ENCODE data around the gene CPEB2. TPM values are rescaled to one million over a fixed set of nuclear protein-coding genes. Genes with fewer than 3 reads are reported as not detected.

CPEB2 gene
- total RNA-seq, 1 experiment from 2014 or later = not detected

DNA sequence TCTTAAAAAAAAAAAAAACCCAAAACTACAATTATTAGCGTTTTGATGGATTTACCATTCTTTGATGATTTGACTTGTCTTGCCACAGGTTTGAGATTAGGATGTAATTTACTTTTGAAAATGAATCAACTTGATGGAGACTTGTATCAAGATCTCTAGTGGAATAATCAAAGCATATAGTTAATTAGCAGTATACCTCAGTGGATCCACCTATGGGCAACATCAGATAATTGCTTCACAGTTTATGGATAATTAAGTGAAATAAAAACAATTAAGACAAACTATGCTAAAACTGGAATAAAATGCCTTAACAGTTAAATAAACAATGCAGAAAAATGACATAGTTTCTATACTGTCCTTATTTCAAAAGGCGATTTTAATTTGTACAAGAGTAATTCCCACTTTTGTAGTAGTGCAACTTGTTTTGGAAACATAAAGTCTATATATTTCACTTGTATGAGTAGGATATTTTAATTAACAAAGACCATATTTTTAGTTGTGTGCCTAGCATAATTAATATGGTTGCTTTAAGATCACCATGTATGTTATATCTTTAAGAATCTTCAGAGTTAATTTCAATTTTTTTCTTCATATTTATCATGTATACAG is 4.2 kb downstream of the CPEB2 start:
- in situ Hi-C loops (cut with HindIII; ENCODE audit: low sequenced_read_pairs) = no loop called here
- DNase-seq (ENCODE audit: low spot score) = no peak

DNA sequence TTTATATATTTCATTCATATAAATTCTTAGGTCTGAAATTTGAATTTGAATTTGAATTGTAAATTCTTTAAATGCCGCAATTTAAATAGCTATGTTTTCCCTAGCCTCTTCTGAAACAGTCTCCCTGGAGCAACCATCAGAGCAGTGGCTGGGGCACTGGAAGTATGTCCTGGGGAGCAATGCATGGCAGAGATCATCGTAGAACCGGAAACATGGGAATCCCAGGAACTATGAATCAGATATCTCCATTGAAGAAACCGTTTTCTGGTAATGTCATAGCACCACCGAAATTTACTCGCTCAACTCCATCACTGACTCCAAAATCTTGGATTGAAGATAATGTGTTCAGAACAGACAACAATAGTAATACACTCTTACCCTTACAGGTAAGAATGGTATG is 4.9 kb downstream of the CPEB2 start:
- no peak for DNase-seq (ENCODE audit: low spot score)
- in situ Hi-C loops (cut with HindIII; ENCODE audit: low sequenced_read_pairs) = no loop called here

DNA sequence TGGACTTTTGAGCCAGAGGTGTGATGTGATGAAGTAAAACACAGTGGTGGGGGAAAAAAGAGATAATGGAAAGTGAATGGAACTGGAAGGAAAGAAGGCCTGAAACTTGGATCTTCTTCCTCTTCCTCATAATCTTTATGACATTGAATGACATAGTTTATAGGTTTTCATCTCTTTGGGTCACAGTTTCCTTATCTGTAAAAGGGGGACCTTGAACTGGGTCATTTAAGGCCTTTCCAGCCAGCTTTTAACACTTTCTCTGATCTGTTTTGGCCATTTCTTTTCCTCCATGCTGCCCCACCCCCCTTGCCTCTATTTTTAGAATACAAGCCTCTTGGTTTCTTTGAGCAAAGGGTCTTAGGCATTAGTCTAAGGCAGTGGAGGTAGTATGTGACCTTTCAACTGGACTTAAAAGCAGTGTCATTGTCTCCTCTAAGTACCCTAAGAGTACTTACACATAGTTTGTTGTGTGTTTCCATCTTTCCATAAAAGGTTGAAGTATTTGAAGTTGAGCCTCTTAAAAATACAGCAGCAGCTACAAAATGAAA is 7.8 kb downstream of the CPEB2 start:
- in situ Hi-C loops (cut with HindIII; ENCODE audit: low sequenced_read_pairs) = no loop called here

DNA sequence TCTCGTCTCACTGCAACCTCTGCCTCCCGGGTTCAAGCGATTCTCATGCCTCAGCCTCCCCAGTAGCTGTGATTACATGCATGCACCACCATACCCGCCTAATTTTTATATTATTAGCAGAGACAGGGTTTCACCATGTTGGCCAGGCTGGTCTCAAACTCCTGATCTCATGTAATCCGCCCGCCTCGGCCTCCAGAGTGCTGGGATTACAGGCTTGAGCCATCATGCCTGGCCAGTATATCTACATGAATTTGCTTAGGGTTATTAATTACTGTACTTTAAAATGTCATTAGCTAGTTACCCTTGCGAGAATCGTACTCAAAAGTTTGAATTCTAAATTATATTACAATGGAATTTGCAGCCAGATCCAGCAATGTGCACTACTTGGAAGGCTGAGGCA is 8.9 kb downstream of the CPEB2 start:
- no peak for DNase-seq (ENCODE audit: low spot score)
- in situ Hi-C loops (cut with HindIII; ENCODE audit: low sequenced_read_pairs) = no loop called here

More for the DNA sequence above, 7.8 kb downstream of the CPEB2 start:
- DNase-seq (ENCODE audit: low spot score) = no peak

DNA sequence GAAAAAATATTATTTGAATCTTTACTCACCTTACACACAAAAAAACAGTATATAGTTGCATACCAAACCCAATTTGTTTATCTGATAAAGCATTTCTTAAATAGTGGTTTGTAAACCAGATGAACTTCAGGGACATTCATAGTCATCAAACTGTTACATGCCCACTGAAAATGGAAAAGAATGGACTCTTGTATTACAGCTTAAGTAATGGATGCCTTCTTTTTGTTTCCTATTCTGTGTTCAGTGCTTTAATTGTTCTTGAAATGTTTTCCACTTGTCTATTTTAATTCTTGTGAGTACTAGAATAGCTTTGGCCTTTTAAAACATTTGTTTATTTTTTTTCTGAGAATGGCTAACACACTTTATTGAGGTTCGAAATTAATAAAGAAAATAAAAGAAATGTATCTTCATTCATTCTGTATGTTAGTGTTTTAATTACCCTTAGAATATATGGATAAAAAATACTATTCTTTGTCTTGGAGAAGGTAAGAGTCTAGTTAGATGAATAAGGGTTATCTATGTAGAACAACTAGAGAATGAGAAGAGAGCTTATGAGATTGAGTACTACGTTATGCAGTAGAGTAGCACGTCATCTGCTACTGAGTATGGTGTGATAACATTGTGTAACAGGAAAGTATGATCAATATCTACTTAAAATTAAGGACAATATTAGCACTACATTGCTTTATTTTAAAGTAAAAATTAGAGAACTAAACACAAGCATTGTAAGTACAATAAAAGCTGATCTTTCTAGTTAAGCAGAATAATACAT is 9.9 kb downstream of the CPEB2 start:
- no peak for DNase-seq (ENCODE audit: low spot score)
- in situ Hi-C loops (cut with HindIII; ENCODE audit: low sequenced_read_pairs) = no loop called here

DNA sequence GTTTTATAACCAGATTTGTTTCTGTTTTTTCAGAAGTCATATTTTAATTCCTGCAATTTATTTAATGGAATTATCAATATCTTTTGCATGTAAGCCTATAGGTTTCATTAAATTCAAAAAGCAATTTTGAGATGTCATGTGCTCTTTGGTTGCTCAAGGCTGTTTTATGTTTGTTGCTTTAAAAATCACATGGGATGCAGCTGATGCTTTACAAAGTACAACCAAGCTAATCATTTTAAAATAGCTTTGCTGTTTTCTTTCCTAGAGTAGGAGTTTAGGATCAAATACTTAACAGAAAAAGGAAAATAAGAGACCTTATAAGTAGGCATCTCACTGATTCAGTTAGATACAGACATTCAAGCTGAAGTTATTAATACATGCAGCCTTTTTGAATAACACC is 11.3 kb downstream of the CPEB2 start:
- in situ Hi-C loops (cut with HindIII; ENCODE audit: low sequenced_read_pairs) = no loop called here
- no peak for DNase-seq (ENCODE audit: low spot score)

DNA sequence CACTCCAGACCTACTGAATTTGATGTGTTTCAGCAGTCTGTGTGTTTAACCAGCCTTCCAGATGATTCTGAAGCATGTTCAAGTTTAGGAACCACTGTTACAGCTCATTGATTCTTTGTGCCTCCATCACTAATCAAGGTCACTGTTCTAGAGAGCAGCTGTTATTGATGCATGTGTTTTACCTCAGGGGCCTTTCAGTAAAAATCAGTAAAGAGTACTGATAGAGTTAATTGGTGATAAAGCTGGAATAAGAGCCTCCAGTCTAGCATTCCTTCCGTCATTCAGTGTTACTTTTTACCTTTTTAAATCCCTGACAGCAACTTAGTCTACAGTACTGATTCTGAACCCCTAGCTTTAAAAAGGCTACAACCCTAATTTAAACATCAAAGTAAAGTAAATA is 12.9 kb downstream of the CPEB2 start:
- no peak for DNase-seq (ENCODE audit: low spot score)
- in situ Hi-C loops (cut with HindIII; ENCODE audit: low sequenced_read_pairs) = no loop called here

DNA sequence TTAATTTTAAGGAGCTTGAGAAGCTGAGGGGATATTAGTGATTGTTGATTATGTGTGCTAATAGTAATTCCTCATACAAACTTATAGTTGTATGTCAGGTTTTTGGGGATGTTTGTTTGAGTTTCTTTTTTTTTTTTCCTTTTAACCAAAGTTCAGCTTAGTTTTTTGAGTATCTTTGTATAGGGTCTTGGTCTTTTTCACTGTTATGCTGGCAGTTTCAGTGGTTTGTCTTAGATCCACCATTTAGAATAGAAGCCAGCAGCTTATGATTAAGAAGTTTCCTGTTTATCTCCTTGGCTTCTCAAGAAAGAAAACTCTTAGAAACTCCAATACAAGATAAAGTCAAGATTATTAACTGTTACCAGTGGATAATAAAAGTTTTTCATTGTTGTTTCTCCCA is 16.1 kb downstream of the CPEB2 start:
- in situ Hi-C loops (cut with HindIII; ENCODE audit: low sequenced_read_pairs) = no loop called here
- no peak for DNase-seq (ENCODE audit: low spot score)

DNA sequence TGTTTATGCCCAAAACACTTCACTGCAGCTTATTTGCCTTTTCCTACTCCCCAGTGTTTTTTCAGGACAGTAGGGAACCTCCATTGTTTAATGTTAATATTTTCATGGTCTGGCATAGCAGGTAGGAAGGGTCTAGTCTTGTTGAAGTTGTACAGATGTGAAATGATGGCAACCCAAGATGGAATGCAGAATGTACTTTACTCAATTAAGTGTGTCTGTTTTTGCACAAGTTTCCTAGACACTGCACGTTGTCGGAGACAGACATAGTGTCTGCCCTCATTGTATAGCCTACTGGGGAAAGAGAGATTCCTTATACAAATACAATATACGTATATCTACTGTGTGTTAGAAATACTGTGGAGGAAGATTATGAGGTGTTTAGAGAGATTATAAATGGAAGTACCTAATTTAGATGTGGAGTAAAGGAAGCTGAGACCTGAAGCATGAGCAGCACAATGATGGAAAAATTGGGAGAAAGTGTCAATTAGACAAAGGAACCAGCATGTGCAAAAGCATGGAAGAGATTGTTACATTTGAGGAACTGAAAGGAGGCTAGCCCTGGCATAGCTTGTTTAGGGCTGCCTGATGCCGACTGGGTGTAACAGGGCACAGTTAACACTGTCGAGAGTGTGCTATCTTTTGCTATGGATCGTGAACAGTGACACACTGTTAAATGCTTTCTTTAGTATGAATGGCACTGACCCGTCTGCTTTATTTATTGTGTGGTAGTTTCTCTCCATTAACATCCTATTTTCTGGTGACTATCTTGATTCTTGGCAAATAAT is 18.4 kb downstream of the CPEB2 start:
- in situ Hi-C loops (cut with HindIII; ENCODE audit: low sequenced_read_pairs) = no loop called here

DNA sequence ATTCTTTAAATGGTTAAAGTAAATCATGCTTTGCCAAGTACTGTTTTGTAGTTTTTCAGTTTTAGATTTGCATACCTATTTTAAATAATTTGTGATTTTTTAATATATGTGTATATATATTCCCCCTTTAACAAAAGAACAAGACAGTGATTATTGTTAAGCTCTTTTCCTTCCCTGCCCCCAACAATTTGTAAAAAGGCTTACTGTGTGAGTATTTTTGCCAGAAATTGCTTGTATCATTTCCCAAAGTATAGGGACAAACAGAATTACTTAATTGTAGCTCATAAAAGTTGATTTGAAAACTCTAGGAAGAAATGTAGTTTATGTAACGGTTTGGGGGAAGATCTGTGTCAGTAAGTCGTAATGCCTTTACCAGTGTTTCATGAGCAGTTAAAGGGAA is 19.0 kb downstream of the CPEB2 start:
- DNase-seq (ENCODE audit: low spot score) = no peak
- in situ Hi-C loops (cut with HindIII; ENCODE audit: low sequenced_read_pairs) = no loop called here

More for the DNA sequence above, 18.4 kb downstream of the CPEB2 start:
- DNase-seq (ENCODE audit: low spot score) = peak; percentile 47

DNA sequence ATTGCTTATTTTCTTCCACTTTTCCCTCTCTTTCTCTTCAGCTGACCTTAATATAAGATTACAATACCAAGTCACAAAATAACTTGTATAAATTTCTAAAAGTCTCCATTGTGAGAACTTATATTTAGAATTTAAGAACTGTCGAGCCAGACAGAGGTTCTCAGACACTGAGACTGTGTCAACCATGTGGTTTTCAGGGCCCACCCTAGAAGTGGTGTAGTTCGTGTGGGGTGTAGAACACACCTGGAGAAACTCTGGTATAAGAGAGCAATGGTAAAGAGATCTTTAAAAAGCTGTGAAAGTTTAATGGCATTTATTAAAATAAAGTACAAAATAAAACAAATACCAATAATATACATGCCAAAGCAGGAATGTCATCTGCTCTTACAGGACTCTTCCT is 19.7 kb downstream of the CPEB2 start:
- in situ Hi-C loops (cut with HindIII; ENCODE audit: low sequenced_read_pairs) = no loop called here
- DNase-seq (ENCODE audit: low spot score) = no peak

DNA sequence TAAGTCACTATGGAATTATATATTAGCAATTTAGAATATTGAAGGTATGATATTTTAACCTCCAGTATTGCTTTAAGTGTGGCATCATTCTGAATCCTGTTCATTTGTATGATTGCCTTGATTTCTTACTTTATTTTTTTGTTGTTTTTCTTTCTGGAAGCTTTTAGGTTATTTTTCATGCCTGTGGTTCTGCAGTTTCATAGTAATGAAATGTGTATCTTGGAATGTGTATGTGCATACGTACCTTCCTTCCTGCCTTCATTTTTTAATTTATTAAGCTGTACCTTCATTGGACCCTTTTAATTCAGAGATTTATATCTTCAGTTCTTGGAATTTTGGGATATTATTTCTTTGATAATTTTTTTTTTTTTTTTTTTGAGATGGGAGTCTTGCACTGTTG is 22.1 kb downstream of the CPEB2 start:
- in situ Hi-C loops (cut with HindIII; ENCODE audit: low sequenced_read_pairs) = no loop called here
- no peak for DNase-seq (ENCODE audit: low spot score)

DNA sequence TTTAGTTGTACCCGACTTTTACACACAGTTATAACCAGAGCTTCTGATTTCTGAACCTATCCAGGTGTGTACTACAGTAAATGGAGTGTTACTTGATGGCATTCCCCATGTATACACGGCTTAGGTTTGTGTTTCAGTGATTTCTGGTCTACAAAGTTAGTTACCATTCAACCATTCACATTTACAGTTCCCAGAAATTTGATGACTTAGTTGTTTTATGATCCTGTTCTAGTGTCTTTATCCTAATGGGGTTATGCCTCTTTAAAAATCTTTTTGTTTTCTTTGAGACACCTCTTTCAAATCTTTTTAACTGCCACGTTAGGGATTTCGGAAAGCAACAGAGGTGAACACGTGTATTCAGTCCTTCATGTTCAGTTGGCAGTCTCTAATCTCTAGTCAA is 23.4 kb downstream of the CPEB2 start:
- DNase-seq (ENCODE audit: low spot score) = no peak
- in situ Hi-C loops (cut with HindIII; ENCODE audit: low sequenced_read_pairs) = no loop called here

DNA sequence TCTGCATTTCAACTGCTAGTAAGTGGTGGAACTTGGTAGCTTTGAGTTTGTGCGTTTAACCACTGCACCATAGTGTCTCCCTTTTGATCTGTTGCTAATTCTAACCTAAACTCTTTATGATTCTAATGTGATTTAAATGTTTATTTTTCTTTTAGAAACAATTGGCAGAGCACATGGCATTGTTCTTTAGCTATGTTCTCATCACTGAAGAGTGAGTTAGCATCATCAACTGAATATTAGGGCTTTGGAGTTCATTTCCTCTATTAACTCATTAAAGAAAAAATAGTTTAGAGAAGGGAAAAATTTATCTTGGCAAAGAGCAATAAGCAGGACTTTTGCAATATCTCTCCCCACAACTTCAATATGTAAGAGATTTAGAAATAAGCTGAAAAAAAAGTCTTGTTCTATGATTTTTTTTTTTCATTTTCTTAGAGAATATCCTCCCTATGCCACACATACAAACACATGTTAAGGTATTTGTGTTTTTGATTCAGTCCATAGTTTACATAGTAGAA is 25.7 kb downstream of the CPEB2 start:
- in situ Hi-C loops (cut with HindIII; ENCODE audit: low sequenced_read_pairs) = no loop called here
- no peak for DNase-seq (ENCODE audit: low spot score)

DNA sequence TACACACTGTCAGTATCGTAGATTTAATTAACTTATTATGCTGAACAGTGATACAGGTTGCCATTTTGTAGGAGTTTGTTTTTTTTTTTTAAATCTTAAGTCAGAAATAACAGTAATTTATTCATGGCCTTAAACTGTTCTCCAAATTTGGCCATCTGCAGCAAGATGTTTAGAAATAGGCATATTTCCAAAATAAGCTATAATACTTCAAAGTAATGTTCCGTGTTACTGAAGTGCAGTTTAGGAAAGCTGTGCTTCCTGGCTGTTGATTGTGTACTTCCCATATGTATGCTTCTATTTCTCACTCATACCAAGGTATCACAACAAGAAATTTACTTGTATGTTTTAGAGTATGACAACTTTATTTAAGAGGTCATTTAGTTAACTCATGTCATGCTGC is 28.9 kb downstream of the CPEB2 start:
- DNase-seq (ENCODE audit: low spot score) = no peak
- in situ Hi-C loops (cut with HindIII; ENCODE audit: low sequenced_read_pairs) = no loop called here

DNA sequence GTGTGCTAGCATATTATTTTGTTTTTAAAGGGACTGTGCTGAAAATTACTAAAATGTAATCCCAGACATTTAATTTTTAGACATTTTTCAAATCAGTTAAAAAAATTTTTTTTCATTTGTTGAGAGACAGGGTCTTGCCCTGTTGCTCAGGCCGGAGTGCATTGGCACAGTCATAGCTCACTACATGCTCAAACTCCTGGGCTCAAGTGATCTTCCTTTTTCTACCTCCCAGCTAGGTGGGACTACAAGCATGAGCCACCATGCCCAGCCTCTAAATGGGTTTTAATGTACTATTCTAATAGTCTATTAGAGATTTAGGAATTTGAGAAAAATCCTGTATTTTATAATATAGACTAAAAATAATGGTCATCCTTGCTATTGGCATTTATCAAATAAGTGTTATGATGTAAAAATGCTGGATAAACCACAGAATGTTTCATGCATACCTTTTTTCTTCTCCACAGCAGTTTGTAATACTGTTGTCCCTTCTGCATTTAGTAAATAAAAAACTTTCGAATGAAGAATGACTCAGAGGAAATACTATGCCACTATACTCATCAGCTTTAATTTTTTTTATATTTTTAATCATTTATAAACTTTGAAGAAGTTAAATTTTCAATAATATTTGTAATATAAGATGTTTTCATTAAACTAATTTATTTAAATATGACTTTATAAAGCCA is 29.9 kb downstream of the CPEB2 start:
- in situ Hi-C loops (cut with HindIII; ENCODE audit: low sequenced_read_pairs) = no loop called here

DNA sequence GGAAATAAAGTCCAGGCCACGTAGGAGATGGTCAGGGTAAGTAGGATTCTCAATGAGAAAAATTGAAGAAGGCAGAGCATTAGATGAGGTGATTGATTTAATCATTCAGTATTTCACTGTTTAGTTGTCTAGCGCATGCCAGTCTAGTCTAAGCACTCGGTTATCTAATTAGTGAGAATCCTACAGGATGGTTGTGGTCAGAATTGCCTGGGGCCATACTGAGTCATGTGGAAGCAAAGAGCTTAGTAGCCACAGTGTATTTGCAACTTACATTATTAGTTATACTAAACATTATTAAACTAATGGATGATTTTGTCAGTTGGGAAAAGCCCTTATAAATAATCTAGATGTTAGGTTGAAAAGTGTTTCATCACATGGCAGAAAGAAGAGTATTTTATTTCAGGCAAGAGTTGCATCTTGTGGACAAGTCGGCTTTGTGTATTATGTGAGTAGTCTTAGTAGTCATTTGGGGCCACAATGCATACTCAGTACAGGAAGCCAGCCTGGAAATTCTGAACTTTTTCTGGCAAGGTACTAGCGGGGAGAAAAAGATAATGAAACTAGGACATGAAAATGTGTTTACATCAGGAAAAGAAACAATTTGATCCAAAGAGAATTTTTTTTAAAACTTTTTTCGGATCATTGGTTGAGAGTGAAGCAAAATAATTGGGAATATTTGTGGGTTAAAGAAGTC is 31.9 kb downstream of the CPEB2 start:
- no peak for DNase-seq (ENCODE audit: low spot score)
- in situ Hi-C loops (cut with HindIII; ENCODE audit: low sequenced_read_pairs) = no loop called here

More for the DNA sequence above, 29.9 kb downstream of the CPEB2 start:
- DNase-seq (ENCODE audit: low spot score) = no peak

DNA sequence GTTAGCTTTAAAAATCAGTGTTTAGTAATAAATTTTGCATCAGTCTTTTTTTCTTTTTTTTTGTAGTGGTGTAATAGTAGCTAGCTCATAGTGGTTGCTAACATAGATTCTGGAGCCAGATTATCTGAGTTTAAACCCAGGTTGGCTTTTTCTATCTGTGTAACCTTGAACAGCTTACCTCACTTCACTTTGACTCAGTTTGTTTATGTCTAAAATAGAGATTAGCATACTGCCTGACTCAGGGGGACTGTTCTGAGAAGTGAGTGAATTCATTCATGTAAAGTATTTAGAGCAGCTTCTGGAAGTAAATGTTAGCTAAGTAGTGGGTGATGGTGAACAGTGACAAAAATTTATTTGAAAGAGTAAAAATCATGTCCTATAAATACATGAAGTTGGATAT is 32.9 kb downstream of the CPEB2 start:
- in situ Hi-C loops (cut with HindIII; ENCODE audit: low sequenced_read_pairs) = no loop called here
- no peak for DNase-seq (ENCODE audit: low spot score)

Data from G401 (cell line).